Ishikawa (cell line): ENCODE data around the gene ACOXL.
A peak's percentile ranks its signal among the peaks of the same experiment; 100 is the strongest.

ENCODE experiments used
- CEBPB ChIP-seq: IDR thresholded peaks from 2 replicates; pipeline ENCODE4 v1.6.1; 2012
- CREB1 ChIP-seq: IDR thresholded peaks from 2 replicates; pipeline ENCODE4 v1.6.1; 2012; ENCODE audit warnings: low read depth
- EGR1 ChIP-seq: IDR thresholded peaks from 2 replicates; pipeline ENCODE4 v1.6.1; 2012
- EP300 ChIP-seq: IDR thresholded peaks from 2 replicates; pipeline ENCODE4 v1.6.1; 2012; ENCODE audit warnings: borderline replicate concordance
- FOXM1 ChIP-seq: IDR thresholded peaks from 2 replicates; pipeline ENCODE4 v1.6.1; 2012; ENCODE audit warnings: low read depth, borderline replicate concordance
- NFIC ChIP-seq: IDR thresholded peaks from 2 replicates; pipeline ENCODE4 v1.6.1; 2012
- RAD21 ChIP-seq: IDR thresholded peaks from 2 replicates; pipeline ENCODE4 v1.6.1; 2012; ENCODE audit warnings: low read depth
- TAF1 ChIP-seq: IDR thresholded peaks from 2 replicates; pipeline ENCODE4 v1.6.1; 2012; ENCODE audit warnings: low read depth, mild to moderate bottlenecking
- TCF12 ChIP-seq: IDR thresholded peaks from 2 replicates; pipeline ENCODE4 v1.6.1; 2012; ENCODE audit warnings: low read depth
- TEAD4 ChIP-seq: IDR thresholded peaks from 2 replicates; pipeline ENCODE4 v1.6.1; 2012
- YY1 ChIP-seq: IDR thresholded peaks from 2 replicates; pipeline ENCODE4 v1.6.1; 2012; ENCODE audit warnings: low read depth
- ZBTB7A ChIP-seq: IDR thresholded peaks from 2 replicates; pipeline ENCODE4 v1.6.1; 2012; ENCODE audit warnings: low read depth
- TF ChIP-seq, protein P1 (sequence below): IDR thresholded peaks from 2 replicates; pipeline ENCODE4 v1.6.1; 2012
- TF ChIP-seq, protein P2 (sequence below): IDR thresholded peaks from 2 replicates; pipeline ENCODE4 v1.6.1; 2012; ENCODE audit warnings: low read depth, mild to moderate bottlenecking
- TF ChIP-seq, protein P3 (sequence below): IDR thresholded peaks from 2 replicates; pipeline ENCODE4 v1.6.1; 2012

Gene ACOXL

DNA sequence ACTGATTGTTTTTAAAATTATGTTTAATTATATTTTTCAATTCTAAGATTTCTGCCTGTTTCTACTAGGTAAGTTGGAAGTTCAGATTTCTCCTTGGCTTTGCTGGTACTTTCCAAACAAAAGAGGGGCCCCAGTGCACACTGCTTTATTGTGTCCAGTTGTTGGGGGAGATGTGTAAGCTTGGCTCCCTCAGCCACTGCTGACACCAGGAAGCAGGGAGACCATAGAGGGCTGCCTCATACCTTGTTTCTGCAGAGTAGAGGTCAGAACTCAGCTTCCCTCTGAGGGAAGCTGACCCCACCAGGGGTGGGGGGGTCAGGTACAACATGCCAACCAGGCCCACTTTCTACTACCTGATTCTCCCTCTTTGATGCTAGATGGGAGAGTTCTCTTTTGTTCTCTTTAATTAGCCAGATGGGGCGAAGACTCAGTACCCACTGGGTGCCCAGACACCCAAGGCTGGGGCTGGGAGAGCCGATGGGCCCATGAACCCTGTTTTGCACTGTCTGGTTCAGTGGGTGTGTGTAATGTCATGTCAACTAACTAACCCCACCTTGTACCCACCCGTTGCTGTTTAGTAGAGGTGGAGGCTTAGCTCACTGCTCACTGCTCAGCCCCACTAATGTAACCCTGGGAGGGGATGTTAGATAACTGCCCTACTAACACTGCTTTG is 403.0 kb downstream of the ACOXL start:
- TF ChIP-seq, protein P1, sequence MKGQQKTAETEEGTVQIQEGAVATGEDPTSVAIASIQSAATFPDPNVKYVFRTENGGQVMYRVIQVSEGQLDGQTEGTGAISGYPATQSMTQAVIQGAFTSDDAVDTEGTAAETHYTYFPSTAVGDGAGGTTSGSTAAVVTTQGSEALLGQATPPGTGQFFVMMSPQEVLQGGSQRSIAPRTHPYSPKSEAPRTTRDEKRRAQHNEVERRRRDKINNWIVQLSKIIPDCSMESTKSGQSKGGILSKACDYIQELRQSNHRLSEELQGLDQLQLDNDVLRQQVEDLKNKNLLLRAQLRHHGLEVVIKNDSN, result no peak
- TF ChIP-seq CEBPB (no peak), EP300 (no peak), ZBTB7A (no peak), EGR1 (no peak)

DNA sequence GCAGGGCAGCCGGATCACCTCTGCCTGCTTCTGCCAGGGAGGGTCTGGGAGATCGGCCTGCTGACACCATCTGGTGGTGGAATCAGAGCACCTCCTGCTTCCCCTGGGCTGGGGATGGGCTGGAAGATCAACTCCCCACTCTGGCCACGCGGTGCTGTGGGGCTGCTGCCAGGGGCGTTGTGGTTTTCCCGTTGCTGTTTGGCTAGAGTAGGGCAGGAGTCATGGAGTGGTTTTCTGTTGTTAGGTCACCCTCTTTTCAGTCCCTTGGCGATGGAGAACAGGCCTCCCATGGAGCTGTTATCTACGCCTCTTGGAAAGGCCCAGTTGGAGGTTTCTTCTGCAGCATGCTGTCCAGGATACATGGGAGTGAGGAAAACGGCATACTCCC is 403.5 kb downstream of the ACOXL start:
- TF ChIP-seq YY1, result no peak
- peak; percentile 30; the same call in 1 of the 2 replicates for TF ChIP-seq RAD21

DNA sequence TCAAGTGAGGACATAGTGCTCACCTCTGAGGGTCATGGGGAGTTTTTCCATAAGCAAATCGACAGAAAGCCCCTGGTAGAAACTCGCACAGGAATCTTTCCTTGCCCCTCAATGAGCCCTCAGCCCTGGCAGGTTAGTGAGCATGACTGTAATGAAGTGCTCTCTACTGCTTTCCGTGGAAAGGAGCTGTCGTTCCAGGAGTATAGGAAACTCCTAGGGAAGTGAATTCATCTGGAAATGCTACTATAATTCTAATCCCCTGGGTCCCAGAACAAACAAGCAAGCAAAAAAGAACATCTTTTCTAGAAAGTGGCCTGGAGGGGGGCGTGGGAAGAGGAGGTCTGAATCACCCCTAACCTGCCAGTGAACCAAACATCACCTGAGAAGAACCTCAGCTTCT is 406.5 kb downstream of the ACOXL start:
- TF ChIP-seq, protein P2, sequence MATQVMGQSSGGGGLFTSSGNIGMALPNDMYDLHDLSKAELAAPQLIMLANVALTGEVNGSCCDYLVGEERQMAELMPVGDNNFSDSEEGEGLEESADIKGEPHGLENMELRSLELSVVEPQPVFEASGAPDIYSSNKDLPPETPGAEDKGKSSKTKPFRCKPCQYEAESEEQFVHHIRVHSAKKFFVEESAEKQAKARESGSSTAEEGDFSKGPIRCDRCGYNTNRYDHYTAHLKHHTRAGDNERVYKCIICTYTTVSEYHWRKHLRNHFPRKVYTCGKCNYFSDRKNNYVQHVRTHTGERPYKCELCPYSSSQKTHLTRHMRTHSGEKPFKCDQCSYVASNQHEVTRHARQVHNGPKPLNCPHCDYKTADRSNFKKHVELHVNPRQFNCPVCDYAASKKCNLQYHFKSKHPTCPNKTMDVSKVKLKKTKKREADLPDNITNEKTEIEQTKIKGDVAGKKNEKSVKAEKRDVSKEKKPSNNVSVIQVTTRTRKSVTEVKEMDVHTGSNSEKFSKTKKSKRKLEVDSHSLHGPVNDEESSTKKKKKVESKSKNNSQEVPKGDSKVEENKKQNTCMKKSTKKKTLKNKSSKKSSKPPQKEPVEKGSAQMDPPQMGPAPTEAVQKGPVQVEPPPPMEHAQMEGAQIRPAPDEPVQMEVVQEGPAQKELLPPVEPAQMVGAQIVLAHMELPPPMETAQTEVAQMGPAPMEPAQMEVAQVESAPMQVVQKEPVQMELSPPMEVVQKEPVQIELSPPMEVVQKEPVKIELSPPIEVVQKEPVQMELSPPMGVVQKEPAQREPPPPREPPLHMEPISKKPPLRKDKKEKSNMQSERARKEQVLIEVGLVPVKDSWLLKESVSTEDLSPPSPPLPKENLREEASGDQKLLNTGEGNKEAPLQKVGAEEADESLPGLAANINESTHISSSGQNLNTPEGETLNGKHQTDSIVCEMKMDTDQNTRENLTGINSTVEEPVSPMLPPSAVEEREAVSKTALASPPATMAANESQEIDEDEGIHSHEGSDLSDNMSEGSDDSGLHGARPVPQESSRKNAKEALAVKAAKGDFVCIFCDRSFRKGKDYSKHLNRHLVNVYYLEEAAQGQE, result no peak
- TF ChIP-seq EP300, result no peak
- no peak for TF ChIP-seq NFIC
- no peak for TF ChIP-seq CEBPB
- TF ChIP-seq ZBTB7A, result no peak
- TF ChIP-seq FOXM1, result no peak
- no peak for TF ChIP-seq TCF12
- no peak for TF ChIP-seq RAD21
- no peak for TF ChIP-seq TAF1
- no peak for TF ChIP-seq CREB1
- TF ChIP-seq, protein P3, sequence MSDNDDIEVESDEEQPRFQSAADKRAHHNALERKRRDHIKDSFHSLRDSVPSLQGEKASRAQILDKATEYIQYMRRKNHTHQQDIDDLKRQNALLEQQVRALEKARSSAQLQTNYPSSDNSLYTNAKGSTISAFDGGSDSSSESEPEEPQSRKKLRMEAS, result no peak
- no peak for TF ChIP-seq EGR1

DNA sequence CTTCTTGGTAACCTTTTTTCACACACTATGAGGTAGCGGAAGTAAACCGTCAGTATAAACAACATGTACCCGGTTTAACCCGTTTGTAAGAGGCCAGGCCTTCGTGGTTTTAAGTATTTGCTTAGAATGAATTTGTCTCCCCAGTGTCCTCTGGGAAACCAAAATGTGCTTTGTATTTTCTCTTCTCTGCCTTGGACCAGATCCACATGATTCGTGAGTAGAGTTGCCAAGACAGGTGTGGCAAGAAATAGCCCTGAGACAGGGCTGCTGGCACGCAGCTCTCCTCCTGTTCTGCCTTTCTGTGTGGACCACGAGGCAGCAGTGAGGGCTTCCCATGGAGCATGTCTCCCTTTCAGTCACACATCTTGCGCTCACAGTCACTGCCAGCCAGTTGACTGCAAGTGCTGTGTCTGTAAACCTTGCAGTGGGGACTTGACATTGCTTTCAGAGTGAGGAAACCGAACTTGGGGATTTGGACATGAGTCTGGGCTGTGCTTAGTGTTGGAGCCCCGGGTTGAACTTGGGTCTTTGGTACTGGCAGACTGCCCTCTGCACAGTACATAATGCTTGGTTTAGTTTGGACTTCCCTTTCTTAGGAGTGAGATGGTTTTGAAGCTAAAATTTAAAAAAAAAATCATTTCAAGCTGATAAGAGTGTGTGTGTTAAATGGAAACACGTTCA is 407.4 kb downstream of the ACOXL start:
- TF ChIP-seq, protein P1, result no peak
- TF ChIP-seq EGR1, result no peak

DNA sequence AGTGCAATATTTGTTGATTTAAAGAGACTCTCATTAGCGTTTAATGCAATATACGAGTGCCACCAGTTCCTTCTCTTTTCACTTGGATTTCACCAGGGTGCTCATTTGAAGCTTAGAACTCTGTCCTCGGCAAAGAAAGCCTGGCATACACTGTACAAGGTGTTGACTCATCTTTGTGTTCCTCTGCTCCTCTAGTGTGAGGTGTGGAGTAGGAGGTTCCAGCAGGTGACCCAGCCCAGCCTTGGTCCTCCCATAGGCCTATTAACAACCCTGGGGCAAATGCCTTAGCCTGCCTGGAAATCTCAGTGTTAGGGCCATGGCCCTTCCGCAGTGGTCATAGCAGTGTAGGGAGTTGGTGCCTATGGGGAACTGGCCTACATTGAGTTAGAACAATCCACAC is 408.4 kb downstream of the ACOXL start:
- TF ChIP-seq EGR1, result no peak
- no peak for TF ChIP-seq RAD21
- TF ChIP-seq, protein P3, result no peak
- no peak for TF ChIP-seq ZBTB7A
- no peak for TF ChIP-seq CREB1
- TF ChIP-seq TCF12, result no peak
- TF ChIP-seq EP300, result no peak
- TF ChIP-seq NFIC, result no peak

DNA sequence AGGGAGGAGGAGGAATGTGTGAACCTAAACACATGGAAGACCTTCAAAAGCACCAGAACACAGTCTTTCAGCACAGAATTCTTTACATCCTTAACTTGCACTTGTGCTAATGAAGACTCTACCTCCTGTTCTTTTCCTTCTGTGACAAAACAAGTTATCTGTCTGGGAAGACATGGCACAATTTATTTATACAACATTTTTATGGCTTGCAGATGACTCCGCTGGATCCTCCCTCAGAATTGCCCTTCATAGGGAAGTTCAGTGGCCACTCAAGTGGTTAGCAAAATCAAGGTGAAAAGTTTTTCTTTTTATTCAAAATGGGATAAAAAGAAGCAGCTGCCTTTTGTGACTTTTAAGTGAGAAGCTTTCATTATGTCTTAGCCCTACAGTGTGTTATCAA is 409.7 kb downstream of the ACOXL start:
- TF ChIP-seq, protein P1, result no peak
- TF ChIP-seq TCF12 (no peak), NFIC (no peak), TEAD4 (no peak), YY1 (no peak), TAF1 (no peak), CEBPB (no peak), ZBTB7A (no peak), CREB1 (no peak), RAD21 (no peak), FOXM1 (no peak), EGR1 (no peak)
- TF ChIP-seq, protein P2, result no peak
- TF ChIP-seq, protein P3, result no peak
